GM23338 (cell line): ENCODE data around the gene TAF3. TPM values are rescaled to one million over a fixed set of nuclear protein-coding genes. Genes with fewer than 3 reads are reported as not detected.
A peak's percentile ranks its signal among the peaks of the same experiment; 100 is the strongest.

Experiments used
- ATAC-seq: fragments of 200-7000 bp; cut with Tn5 transposase; 3 replicates; pipeline ENCODE4 v1.9.1; 2020
- DNase-seq: peaks from one replicate; pipeline ENCODE4 v3.0.0-alpha.2; 2015; ENCODE audit warnings: low spot score
- H2AFZ ChIP-seq: fragments of 200-600 bp; sonication (generic); 2 replicates; pipeline ENCODE4 v1.8.0; 2016; ENCODE audit warnings: antibody characterized with exemption, mild to moderate bottlenecking, moderate library complexity
- H3F3A ChIP-seq: fragments of 200-600 bp; sonication (generic); replicated peaks from 2 replicates; pipeline ENCODE4 v1.8.0; 2017; ENCODE audit warnings: antibody characterized with exemption, mixed run types, low read depth
- H3K27ac ChIP-seq: fragments of 200-600 bp; sonication (generic); 2 replicates; pipeline ENCODE4 v1.6.1; 2016; ENCODE audit warnings: low read depth
- H3K27me3 ChIP-seq: fragments of 200-600 bp; sonication (generic); 2 replicates; pipeline ENCODE4 v1.8.0; 2016; ENCODE audit warnings: mild to moderate bottlenecking, mixed run types, moderate library complexity; ENCODE audit not compliant: insufficient read depth
- H3K36me3 ChIP-seq: fragments of 200-600 bp; sonication (generic); 2 replicates; pipeline ENCODE4 v1.8.0; 2016; ENCODE audit warnings: mild to moderate bottlenecking; ENCODE audit not compliant: insufficient read depth
- H3K4me1 ChIP-seq: fragments of 200-600 bp; sonication (generic); 2 replicates; pipeline ENCODE4 v1.8.0; 2016; ENCODE audit warnings: mild to moderate bottlenecking, moderate library complexity; ENCODE audit not compliant: insufficient read depth
- H3K4me2 ChIP-seq: fragments of 200-600 bp; sonication (generic); 2 replicates; pipeline ENCODE4 v1.7.1; 2017; ENCODE audit warnings: mixed run types
- H3K4me3 ChIP-seq: fragments of 200-600 bp; sonication (generic); 2 replicates; pipeline ENCODE4 v1.6.1; 2016; ENCODE audit warnings: mixed run types
- H3K79me2 ChIP-seq: fragments of 200-600 bp; sonication (generic); replicated peaks from 2 replicates; pipeline ENCODE4 v1.8.0; 2017; ENCODE audit warnings: mild to moderate bottlenecking; ENCODE audit not compliant: insufficient read depth
- H3K9me2 ChIP-seq: fragments of 200-600 bp; sonication (generic); 2 replicates; pipeline ENCODE4 v1.8.0; 2017; ENCODE audit not compliant: insufficient read depth
- H4K20me1 ChIP-seq: fragments of 200-600 bp; sonication (generic); replicated peaks from 2 replicates; pipeline ENCODE4 v1.8.0; 2017; ENCODE audit warnings: mild to moderate bottlenecking; ENCODE audit not compliant: insufficient read depth
- H3K27ac Mint-ChIP-seq: 2 replicates; pipeline ENCODE4 v1.8.0; 2020; ENCODE audit warnings: inconsistent platforms, mild to moderate bottlenecking, moderate library complexity, mixed read lengths
- H3K27me3 Mint-ChIP-seq: 3 replicates; pipeline ENCODE4 v1.8.0; 2022; ENCODE audit warnings: low read depth, mild to moderate bottlenecking, moderate library complexity, mixed read lengths, inconsistent platforms; ENCODE audit not compliant: insufficient read depth, poor library complexity
- H3K36me3 Mint-ChIP-seq: 3 replicates; pipeline ENCODE4 v1.8.0; 2021; ENCODE audit warnings: low read depth, mild to moderate bottlenecking, inconsistent platforms, moderate library complexity, mixed read lengths
- H3K4me1 Mint-ChIP-seq: 3 replicates; pipeline ENCODE4 v1.8.0; 2020; ENCODE audit warnings: mild to moderate bottlenecking, inconsistent platforms, mixed read lengths
- H3K4me3 Mint-ChIP-seq: 3 replicates; pipeline ENCODE4 v1.8.0; 2021; ENCODE audit warnings: moderate library complexity, mild to moderate bottlenecking, inconsistent platforms, mixed read lengths
- H3K9me3 Mint-ChIP-seq: 3 replicates; pipeline ENCODE4 v1.8.0; 2020; ENCODE audit warnings: moderate library complexity, mild to moderate bottlenecking, inconsistent platforms, mixed read lengths
- CREB1 ChIP-seq: fragments of 250-450 bp; sonication (Bioruptor Pico); IDR thresholded peaks from 2 replicates; pipeline ENCODE4 v1.5.0; 2020; ENCODE audit warnings: low read depth, mild to moderate bottlenecking, moderate library complexity
- ETS1 ChIP-seq: IDR thresholded peaks from 2 replicates; pipeline ENCODE4 v1.6.1; 2016; ENCODE audit warnings: antibody characterized with exemption
- EZH2 ChIP-seq: fragments of 200-600 bp; sonication (generic); IDR thresholded peaks from one replicate; pipeline ENCODE4 v1.8.0; 2017; ENCODE audit warnings: antibody characterized with exemption, mild to moderate bottlenecking, low read depth; ENCODE audit not compliant: unreplicated experiment
- EZH2phosphoT487 ChIP-seq: fragments of 200-600 bp; sonication (generic); IDR thresholded peaks from one replicate; pipeline ENCODE4 v1.8.1; 2018; ENCODE audit warnings: antibody characterized with exemption; ENCODE audit not compliant: unreplicated experiment
- JUNB ChIP-seq: IDR thresholded peaks from one replicate; pipeline ENCODE4 v1.6.1; 2016; ENCODE audit warnings: antibody characterized with exemption; ENCODE audit not compliant: unreplicated experiment
- NANOG ChIP-seq: IDR thresholded peaks from 2 replicates; pipeline ENCODE4 v1.6.1; 2016; ENCODE audit warnings: antibody characterized with exemption, borderline replicate concordance
- POLR2AphosphoS5 ChIP-seq: IDR thresholded peaks from 2 replicates; pipeline ENCODE4 v1.6.1; 2016; ENCODE audit warnings: antibody characterized with exemption, low read depth
- STAT1 ChIP-seq: IDR thresholded peaks from one replicate; pipeline ENCODE4 v1.6.1; 2016; ENCODE audit warnings: antibody characterized with exemption; ENCODE audit not compliant: unreplicated experiment
- ZNF114 ChIP-seq: fragments of 250-450 bp; sonication (Bioruptor Pico); IDR thresholded peaks from 2 replicates; pipeline ENCODE4 v1.5.0; 2020; ENCODE audit warnings: mild to moderate bottlenecking, moderate library complexity
- ZNF331 ChIP-seq: fragments of 250-450 bp; sonication (Bioruptor Pico); IDR thresholded peaks from 2 replicates; pipeline ENCODE4 v1.5.0; 2020; ENCODE audit warnings: low read depth, mild to moderate bottlenecking, moderate library complexity
- polyA plus RNA-seq: library from polyadenylated mRNA; unstranded; fragments of >200 nt; fragmentation: Nextera tagmentation; extraction: Ambion mirVana; gene quantifications from 2 replicates; pipeline ENCODE4 v1.2.1, GENCODE V29; 2016
- total RNA-seq: library from RNA; depleted of rRNA; stranded (reverse); fragments of >200 nt; shearing (Covaris generic); gene quantifications from 2 replicates; pipeline ENCODE4 v1.2.3, GENCODE V29; 2014
- TF ChIP-seq, protein P1 (sequence below): fragments of 250-450 bp; sonication (Bioruptor Pico); IDR thresholded peaks from 2 replicates; pipeline ENCODE4 v1.5.0; 2020; ENCODE audit warnings: mild to moderate bottlenecking, moderate library complexity

TAF3 gene
- total and polyA plus RNA-seq, 2 experiments from 2014 or later: 6.4 to 15.2 TPM

DNA sequence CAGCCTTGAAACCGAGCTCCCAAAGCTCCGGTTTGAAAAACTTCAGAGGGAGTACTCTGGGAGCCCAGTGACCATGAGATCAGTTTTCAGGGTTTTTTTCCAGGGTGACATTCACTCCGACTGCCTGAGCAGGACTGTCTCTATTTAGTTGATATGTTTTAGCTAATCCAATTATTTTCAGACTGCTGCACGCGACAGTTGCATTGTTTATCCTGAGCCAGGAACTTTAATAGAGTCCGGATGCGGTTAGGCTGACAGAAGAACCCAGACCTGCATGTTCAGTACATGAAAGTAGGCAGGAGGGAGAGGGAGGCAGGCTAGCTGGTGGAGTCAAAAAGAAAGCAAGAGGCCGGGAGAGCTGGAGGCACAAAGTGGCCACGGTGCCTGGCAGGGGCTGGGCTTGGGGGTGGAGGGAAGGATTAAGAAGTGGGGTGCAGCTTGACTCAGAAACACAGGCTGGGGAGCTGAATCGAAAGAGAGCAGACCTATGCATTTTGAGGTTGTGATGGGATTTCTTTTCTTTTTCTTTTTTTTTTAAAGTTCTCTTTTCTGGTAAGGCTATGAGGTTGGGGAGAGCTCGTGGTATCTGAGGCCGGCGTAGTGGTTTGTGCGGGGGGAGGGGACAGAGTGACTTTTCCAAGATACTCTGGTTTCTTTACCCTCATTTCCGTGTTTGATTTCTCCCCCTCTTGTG, 241.9 kb downstream of the TAF3 start:
- peak overlapping the region; percentile 99 for H3K4me2 ChIP-seq
- H3K4me3 ChIP-seq: peak overlapping the region; percentile 60
- H3K79me2 ChIP-seq: no peaks in the 10 kb centered on the region
- H3K4me1 ChIP-seq: peaks cover 71% of the 10 kb centered on the region
- H3K36me3 ChIP-seq: no peaks in the 10 kb centered on the region
- TF ChIP-seq ETS1 (no peak), CREB1 (CRISPR knock-in tag) (no peak), ZNF114 (CRISPR knock-in tag) (no peak), ZNF331 (CRISPR knock-in tag) (no peak), EZH2 (peak; percentile 83), POLR2AphosphoS5 (no peak), JUNB (no peak), STAT1 (no peak), NANOG (no peak), EZH2phosphoT487 (peak; percentile 19)
- TF ChIP-seq, protein P1, sequence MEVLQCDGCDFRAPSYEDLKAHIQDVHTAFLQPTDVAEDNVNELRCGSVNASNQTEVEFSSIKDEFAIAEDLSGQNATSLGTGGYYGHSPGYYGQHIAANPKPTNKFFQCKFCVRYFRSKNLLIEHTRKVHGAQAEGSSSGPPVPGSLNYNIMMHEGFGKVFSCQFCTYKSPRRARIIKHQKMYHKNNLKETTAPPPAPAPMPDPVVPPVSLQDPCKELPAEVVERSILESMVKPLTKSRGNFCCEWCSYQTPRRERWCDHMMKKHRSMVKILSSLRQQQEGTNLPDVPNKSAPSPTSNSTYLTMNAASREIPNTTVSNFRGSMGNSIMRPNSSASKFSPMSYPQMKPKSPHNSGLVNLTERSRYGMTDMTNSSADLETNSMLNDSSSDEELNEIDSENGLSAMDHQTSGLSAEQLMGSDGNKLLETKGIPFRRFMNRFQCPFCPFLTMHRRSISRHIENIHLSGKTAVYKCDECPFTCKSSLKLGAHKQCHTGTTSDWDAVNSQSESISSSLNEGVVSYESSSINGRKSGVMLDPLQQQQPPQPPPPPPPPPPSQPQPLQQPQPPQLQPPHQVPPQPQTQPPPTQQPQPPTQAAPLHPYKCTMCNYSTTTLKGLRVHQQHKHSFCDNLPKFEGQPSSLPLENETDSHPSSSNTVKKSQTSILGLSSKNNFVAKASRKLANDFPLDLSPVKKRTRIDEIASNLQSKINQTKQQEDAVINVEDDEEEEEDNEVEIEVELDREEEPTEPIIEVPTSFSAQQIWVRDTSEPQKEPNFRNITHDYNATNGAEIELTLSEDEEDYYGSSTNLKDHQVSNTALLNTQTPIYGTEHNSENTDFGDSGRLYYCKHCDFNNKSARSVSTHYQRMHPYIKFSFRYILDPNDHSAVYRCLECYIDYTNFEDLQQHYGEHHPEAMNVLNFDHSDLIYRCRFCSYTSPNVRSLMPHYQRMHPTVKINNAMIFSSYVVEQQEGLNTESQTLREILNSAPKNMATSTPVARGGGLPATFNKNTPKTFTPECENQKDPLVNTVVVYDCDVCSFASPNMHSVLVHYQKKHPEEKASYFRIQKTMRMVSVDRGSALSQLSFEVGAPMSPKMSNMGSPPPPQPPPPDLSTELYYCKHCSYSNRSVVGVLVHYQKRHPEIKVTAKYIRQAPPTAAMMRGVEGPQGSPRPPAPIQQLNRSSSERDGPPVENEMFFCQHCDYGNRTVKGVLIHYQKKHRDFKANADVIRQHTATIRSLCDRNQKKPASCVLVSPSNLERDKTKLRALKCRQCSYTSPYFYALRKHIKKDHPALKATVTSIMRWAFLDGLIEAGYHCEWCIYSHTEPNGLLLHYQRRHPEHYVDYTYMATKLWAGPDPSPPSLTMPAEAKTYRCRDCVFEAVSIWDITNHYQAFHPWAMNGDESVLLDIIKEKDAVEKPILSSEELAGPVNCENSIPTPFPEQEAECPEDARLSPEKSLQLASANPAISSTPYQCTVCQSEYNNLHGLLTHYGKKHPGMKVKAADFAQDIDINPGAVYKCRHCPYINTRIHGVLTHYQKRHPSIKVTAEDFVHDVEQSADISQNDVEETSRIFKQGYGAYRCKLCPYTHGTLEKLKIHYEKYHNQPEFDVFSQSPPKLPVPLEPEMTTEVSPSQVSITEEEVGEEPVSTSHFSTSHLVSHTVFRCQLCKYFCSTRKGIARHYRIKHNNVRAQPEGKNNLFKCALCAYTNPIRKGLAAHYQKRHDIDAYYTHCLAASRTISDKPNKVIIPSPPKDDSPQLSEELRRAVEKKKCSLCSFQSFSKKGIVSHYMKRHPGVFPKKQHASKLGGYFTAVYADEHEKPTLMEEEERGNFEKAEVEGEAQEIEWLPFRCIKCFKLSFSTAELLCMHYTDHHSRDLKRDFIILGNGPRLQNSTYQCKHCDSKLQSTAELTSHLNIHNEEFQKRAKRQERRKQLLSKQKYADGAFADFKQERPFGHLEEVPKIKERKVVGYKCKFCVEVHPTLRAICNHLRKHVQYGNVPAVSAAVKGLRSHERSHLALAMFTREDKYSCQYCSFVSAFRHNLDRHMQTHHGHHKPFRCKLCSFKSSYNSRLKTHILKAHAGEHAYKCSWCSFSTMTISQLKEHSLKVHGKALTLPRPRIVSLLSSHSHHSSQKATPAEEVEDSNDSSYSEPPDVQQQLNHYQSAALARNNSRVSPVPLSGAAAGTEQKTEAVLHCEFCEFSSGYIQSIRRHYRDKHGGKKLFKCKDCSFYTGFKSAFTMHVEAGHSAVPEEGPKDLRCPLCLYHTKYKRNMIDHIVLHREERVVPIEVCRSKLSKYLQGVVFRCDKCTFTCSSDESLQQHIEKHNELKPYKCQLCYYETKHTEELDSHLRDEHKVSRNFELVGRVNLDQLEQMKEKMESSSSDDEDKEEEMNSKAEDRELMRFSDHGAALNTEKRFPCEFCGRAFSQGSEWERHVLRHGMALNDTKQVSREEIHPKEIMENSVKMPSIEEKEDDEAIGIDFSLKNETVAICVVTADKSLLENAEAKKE (CRISPR knock-in tag): no peak
- H3F3A ChIP-seq: peaks cover 28% of the 10 kb centered on the region
- peaks cover 97% of the 10 kb centered on the region for H3K27me3 Mint-ChIP-seq
- H4K20me1 ChIP-seq: no peaks in the 10 kb centered on the region; the same call in 1 of the 2 replicates
- DNase-seq (peak; percentile 45), ATAC-seq (no peak)
- no peaks in the 10 kb centered on the region for H3K9me2 ChIP-seq
- H3K9me3 Mint-ChIP-seq: no peaks in the 10 kb centered on the region
- H3K36me3 Mint-ChIP-seq: peaks cover 2% of the 10 kb centered on the region; the same call in 1 of the 3 replicates
- no peak overlapping the region for H3K27ac Mint-ChIP-seq
- no peak overlapping the region; the same call in 1 of the 2 replicates for H2AFZ ChIP-seq
- H3K27me3 ChIP-seq: peaks cover 98% of the 10 kb centered on the region
- peak overlapping the region; percentile 61 for H3K4me3 Mint-ChIP-seq
- peaks cover 84% of the 10 kb centered on the region for H3K4me1 Mint-ChIP-seq
- H3K27ac ChIP-seq: no peak overlapping the region
